GM12865 (cell line): ENCODE results near the gene AUP1.

Experiments
- DNase-seq: peaks from one replicate; pipeline ENCODE4 v3.0.0; 2010; ENCODE audit warnings: low read depth
- H3K4me3 ChIP-seq: 2 replicates; pipeline ENCODE4 v1.5.1; 2011; ENCODE audit warnings: mild to moderate bottlenecking, low read depth, low read length, control low read depth
- TF ChIP-seq, protein P1 (sequence below): IDR thresholded peaks from 2 replicates; pipeline ENCODE4 v1.5.1; 2011; ENCODE audit warnings: low read length, control low read depth, low read depth, inconsistent platforms; ENCODE audit not compliant: insufficient read depth; ENCODE audit errors: missing control alignments

AUP1 gene

DNA sequence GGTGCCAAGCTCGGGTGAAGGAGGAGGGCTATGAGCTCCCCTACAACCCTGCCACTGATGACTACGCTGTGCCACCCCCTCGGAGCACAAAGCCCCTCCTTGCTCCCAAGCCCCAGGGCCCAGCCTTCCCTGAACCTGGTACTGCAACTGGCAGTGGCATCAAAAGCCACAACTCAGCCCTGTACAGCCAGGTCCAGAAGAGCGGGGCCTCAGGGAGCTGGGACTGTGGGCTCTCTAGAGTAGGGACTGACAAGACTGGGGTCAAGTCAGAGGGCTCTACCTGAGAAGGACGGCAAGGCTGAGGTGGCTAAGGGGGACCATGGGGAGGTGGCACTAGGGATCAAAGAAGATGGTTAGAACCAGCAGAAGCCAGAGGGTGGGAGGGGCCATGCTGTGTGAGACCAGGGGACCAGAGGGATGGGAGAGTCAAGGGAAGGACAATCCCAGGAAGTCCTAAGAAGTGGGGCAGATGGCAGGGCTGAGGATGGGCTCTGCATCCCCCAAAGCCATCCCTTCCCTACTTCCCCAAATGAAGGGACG is 27.4 kb upstream of the AUP1 start:
- TF ChIP-seq, protein P1, sequence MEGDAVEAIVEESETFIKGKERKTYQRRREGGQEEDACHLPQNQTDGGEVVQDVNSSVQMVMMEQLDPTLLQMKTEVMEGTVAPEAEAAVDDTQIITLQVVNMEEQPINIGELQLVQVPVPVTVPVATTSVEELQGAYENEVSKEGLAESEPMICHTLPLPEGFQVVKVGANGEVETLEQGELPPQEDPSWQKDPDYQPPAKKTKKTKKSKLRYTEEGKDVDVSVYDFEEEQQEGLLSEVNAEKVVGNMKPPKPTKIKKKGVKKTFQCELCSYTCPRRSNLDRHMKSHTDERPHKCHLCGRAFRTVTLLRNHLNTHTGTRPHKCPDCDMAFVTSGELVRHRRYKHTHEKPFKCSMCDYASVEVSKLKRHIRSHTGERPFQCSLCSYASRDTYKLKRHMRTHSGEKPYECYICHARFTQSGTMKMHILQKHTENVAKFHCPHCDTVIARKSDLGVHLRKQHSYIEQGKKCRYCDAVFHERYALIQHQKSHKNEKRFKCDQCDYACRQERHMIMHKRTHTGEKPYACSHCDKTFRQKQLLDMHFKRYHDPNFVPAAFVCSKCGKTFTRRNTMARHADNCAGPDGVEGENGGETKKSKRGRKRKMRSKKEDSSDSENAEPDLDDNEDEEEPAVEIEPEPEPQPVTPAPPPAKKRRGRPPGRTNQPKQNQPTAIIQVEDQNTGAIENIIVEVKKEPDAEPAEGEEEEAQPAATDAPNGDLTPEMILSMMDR, result no peak
- DNase-seq, result no peak
- H3K4me3 ChIP-seq, result no peak overlapping the region

DNA sequence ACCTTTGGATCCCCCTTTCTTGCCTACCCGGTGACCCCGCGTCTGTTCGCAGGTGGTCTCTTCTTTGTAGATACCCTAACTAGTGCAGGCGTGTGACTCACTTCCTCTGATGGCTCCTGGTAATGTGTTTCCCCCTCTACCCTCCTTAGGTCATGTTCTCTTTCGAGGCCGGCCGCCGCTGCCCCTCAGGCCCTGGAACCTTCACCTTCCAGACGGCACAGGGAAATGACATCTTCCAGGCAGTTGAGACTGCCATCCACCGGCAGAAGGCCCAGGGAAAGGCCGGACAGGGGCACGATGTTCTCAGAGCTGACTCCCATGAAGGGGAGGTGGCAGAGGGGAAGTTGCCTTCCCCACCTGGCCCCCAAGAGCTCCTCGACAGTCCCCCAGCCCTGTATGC is 26.7 kb upstream of the AUP1 start:
- no peak for DNase-seq
- TF ChIP-seq, protein P1, result no peak
- peak overlapping the region; percentile 98 for H3K4me3 ChIP-seq

DNA sequence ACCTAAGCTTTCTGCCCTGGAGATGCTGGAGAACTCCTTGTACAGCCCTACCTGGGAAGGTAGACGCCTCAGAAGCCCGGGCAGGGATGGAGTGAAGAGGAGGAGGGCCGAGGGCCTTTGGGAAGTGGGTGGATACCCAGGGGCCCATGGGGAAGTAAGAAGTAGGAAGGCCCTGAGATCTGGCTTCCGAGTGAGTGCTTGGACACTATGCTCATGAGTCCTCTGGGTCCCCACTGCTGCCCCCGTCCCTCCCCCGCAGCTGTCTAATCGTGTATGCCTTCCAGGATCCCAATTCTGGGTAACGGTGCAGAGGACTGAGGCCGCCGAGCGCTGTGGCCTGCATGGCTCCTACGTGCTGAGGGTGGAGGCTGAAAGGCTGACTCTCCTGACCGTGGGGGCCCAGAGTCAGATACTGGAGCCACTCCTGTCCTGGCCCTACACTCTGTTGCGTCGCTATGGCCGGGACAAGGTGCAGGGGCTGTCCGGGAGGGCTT is 26.2 kb upstream of the AUP1 start:
- DNase-seq, result no peak
- peak overlapping the region; percentile 98 for H3K4me3 ChIP-seq
- TF ChIP-seq, protein P1, result no peak

DNA sequence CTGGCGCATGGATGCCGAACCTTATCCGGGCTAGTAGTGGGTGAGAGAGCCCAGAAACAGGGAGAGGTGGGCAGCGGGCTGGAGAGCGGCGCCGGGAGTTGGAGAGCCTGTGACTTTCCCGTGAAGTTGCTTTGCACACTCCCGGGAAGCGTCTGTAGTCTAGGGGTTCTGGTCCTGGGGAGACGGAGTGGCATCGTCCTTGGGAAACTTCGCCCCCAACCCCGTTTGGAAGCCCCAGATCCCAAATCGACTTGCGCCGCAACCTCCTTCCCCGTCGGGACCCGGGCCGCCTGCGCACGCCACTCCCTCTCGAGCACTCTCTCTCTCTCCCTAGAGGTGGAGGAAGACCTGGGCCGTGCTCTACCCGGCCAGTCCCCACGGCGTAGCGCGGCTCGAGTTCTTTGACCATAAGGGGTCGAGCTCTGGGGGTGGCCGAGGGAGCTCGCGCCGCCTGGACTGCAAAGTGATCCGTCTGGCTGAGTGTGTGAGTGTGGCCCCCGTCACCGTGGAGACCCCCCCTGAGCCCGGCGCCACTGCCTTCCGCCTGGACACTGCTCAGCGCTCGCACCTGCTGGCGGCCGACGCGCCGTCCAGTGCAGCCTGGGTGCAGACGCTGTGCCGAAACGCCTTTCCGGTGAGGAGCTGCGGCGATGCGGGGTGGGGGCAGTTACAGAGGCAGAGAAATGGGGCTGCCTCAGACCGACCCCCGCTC is 25.5 kb upstream of the AUP1 start:
- peak; percentile 68 for DNase-seq
- TF ChIP-seq, protein P1, result no peak
- H3K4me3 ChIP-seq, result peak overlapping the region; percentile 98

DNA sequence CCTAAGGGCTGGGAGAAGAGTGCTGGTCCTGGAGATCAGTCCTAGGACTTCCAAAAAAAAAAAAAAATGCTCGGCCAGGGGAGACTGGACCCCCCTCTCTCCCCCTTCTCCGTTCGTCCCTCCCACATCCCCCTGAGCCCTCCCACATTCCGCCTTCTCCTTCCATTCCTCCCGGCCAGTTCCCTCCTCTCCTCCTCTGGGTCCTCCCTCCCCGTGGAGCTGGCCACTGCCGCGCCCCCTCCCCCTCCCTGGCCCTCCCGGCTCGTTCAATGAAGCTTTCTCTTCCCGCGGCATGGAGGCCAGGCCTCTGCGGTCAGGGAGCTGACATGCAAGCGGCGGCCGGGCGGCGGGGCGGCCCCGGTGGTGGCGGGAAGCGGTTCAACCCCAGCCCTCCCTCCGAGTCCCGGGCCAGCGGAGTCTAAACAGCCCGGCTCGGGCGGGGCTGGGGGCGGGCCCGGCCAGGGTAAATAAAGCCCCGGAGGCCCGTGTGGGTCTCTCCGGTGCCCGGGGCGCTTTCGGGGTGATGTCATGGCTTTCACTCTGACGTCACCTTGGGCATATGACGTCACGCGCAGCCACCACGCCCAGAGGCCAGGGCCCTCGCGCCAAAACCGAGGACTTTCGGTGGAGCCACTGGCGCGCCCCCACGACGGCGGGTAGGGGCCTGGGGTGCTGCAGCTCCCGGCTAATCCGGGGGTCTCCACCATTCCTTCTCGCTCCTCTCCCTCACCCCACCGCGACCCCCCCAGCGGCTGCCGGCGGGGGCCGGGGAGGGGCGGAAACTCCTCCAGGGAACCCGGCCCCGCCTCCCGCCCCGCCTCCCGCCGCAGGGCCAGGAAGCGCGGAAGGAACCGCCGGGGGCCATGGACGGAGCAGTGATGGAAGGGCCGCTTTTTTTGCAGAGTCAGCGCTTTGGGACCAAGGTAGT is 24.6 kb upstream of the AUP1 start, which contains the start of the genes DOK1 and LOXL3:
Gene DOK1, plus strand, starts transcription at position 829 of the 928 bp plus-strand sequence. Its CDS starts 35 bp downstream, at position 864.
Gene LOXL3, minus strand, starts transcription at position 51 of the 928 bp plus-strand sequence. CDS start 1,308 bp downstream, outside the sequence.
- peak within 1 kb of the TSS; percentile 98 for H3K4me3 ChIP-seq
- peak; percentile 89 for DNase-seq
- TF ChIP-seq, protein P1, result no peak

DNA sequence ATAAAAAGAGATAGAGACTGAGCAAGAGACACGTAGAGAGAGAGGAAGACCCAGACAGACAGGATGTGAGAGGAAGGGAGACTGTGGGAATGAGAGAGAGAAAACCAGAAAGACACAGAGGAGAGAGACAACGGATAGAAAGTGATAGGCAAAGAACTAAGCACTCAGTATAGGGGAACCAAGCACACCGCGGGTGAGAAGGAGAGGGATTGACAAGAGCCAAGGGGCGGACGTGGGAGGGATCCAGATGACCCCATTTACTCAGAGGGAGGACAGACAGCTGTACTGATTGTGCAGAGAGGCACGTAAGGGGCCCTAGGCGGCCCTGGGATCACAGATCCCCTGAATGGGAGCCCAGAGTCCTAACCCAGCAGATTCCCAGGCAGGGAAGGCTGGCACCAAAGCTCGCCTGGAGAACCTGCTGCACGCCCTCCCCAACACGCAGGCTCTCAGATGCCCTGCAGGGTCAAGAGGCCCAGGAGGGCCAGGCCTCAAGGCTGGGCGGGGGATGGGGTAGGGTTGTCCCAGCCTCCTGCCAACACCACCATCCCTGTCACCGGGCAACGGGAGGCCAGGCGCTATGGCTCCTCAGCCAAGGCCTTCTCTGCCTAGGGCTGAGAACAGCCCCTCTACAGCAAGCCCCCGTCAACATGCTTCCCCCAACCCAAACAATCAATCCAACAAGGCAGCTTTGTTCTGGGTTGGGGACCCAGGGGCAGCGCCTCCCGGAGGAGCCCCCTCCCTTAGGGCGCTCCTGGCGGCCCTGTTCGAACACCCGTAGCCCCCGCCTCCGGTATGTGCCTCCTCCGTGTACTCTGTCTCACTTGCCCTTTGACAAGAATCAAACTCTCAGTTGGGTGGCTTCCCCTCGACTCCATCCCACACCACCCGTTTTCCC is 23.7 kb upstream of the AUP1 start:
- TF ChIP-seq, protein P1, result no peak
- peak; percentile 74 for DNase-seq
- peak overlapping the region; percentile 98 for H3K4me3 ChIP-seq
